ENCODE results near the gene IFNL4.

IFNL4 gene

DNA sequence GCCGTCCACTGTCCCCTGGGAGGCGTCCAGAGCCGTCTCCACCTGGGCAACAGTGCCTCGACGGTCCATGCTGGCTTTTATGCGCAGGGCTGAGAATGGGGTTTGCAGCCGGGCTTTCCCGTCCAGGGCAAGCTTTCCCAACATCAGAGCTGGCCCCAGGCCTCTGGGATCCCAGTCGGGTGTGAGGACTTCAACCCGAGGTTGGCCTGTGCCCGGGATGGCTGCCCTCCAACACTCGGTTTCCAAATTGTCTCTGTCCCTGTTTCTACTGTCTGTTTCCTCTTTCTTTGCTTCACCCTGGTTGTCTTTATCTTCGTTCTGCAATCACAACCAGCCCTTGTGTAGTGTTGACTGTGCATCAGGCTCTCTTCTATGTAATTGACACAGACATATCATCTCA is at the start of gene IFNL4:
Gene IFNL4, minus strand, starts transcription at position 51 of the 400 bp plus-strand sequence.
- no peak for DNase-seq
- peaks cover 0 to 56% of the 10 kb centered on the region in 2 donors for H3K27me3 ChIP-seq
- H3K9me3 ChIP-seq: no peaks in the 10 kb centered on the region
- H3K4me1 ChIP-seq: peaks cover 0 to 13% (median 5%) of the 10 kb centered on the region in 4 donors
- no peak within 1 kb of the TSS for H3K4me3 ChIP-seq
- TF ChIP-seq, protein P1, sequence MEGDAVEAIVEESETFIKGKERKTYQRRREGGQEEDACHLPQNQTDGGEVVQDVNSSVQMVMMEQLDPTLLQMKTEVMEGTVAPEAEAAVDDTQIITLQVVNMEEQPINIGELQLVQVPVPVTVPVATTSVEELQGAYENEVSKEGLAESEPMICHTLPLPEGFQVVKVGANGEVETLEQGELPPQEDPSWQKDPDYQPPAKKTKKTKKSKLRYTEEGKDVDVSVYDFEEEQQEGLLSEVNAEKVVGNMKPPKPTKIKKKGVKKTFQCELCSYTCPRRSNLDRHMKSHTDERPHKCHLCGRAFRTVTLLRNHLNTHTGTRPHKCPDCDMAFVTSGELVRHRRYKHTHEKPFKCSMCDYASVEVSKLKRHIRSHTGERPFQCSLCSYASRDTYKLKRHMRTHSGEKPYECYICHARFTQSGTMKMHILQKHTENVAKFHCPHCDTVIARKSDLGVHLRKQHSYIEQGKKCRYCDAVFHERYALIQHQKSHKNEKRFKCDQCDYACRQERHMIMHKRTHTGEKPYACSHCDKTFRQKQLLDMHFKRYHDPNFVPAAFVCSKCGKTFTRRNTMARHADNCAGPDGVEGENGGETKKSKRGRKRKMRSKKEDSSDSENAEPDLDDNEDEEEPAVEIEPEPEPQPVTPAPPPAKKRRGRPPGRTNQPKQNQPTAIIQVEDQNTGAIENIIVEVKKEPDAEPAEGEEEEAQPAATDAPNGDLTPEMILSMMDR (IDR thresholded peaks at IDR 0.05): no peak
- no peaks in the 10 kb centered on the region for H3K36me3 ChIP-seq
- no peak within 1 kb of the TSS for H3K27ac ChIP-seq
- intact Hi-C loops (cut with DNase I; ENCODE audit: low total_unique reads): no loop called here

DNA sequence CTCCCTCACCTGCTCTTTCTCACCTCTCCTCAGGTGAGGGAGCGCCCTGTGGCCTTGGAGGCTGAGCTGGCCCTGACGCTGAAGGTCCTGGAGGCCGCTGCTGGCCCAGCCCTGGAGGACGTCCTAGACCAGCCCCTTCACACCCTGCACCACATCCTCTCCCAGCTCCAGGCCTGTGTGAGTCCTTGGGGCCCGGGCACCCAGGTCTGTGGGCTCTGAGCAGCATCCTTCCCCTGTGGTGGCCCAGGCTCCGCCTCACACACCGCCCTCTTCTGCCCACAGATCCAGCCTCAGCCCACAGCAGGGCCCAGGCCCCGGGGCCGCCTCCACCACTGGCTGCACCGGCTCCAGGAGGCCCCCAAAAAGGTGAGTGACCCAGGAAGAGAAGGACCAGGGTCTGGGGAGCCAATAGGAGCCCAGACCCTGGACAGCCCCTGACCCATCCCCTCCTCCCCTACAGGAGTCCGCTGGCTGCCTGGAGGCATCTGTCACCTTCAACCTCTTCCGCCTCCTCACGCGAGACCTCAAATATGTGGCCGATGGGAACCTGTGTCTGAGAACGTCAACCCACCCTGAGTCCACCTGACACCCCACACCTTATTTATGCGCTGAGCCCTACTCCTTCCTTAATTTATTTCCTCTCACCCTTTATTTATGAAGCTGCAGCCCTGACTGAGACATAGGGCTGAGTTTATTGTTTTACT is 49.4 kb upstream of the IFNL4 start:
- TF ChIP-seq, protein P1 (IDR thresholded peaks at IDR 0.05): no peak
- Histone ChIP-seq H3K4me1 (no peaks in the 10 kb centered on the region), H3K36me3 (no peaks in the 10 kb centered on the region), H3K4me3 (no peak overlapping the region), H3K27me3 (peaks cover 0 to 27% of the 10 kb centered on the region in 2 donors), H3K9me3 (no peaks in the 10 kb centered on the region), H3K27ac (no peak overlapping the region)
- peak in 1 of 2 donors; percentile 45 for DNase-seq
- intact Hi-C loops (cut with DNase I; ENCODE audit: low total_unique reads): no loop called here

DNA sequence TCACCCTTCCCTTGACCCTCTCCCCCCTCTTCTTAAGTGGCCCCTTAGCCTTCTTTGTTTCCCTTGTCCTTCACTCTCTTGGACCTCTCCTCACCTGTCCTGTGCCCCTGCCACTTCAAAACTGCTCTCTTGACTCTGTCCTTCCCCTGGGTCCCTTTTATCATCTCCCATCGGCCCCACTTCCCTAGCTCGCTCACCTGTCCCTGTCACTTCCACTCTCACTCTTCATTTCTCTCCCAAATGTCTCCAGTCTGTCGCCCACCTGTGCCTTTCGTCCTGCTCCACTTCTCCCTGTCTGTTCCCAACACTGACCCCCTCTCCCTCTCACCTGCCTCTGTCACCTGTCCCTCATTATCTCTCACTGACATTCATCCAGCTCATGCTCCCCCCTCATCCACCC is 48.2 kb upstream of the IFNL4 start:
- no peak overlapping the region for H3K4me3 ChIP-seq
- H3K9me3 ChIP-seq: no peaks in the 10 kb centered on the region
- TF ChIP-seq, protein P1 (IDR thresholded peaks at IDR 0.05): no peak
- intact Hi-C loops (cut with DNase I; ENCODE audit: low total_unique reads): no loop called here
- peaks cover 0 to 35% of the 10 kb centered on the region in 2 donors for H3K27me3 ChIP-seq
- no peaks in the 10 kb centered on the region for H3K36me3 ChIP-seq
- no peak overlapping the region for H3K27ac ChIP-seq
- H3K4me1 ChIP-seq: no peaks in the 10 kb centered on the region
- DNase-seq: peak in 1 of 2 donors; percentile 15

DNA sequence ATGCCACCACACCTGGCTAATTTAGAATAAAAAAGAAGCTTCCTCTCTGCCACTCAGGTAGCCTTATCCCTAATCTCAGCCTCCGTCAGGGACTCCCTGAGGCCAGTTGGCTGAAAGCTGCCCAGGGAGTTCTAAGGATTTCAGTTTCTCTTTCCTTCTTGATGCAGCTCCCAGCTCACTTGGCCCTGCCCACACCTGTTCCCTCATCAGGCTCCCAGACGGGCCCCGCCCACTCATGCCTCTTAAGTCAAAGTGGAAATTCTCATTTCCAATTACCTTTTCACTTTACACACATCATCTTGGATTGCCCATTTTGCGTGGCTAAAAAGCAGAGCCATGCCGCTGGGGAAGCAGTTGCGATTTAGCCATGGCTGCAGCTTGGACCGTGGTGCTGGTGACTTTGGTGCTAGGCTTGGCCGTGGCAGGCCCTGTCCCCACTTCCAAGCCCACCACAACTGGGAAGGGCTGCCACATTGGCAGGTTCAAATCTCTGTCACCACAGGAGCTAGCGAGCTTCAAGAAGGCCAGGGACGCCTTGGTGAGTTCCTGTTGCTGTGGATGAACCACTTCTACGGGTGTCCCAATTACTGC is 47.5 kb upstream of the IFNL4 start, which contains the start of gene IFNL1:
Gene IFNL1, plus strand, starts transcription at position 353 of the 591 bp plus-strand sequence. Its CDS starts 15 bp downstream, at position 368.
- Histone ChIP-seq H3K4me3 (no peak within 1 kb of the TSS), H3K4me1 (no peaks in the 10 kb centered on the region), H3K27me3 (peaks cover 0 to 35% of the 10 kb centered on the region in 2 donors), H3K27ac (no peak within 1 kb of the TSS), H3K9me3 (no peaks in the 10 kb centered on the region), H3K36me3 (no peaks in the 10 kb centered on the region)
- intact Hi-C loops (cut with DNase I; ENCODE audit: low total_unique reads): no loop called here
- peak in 1 of 2 donors; percentile 25 for DNase-seq
- TF ChIP-seq, protein P1 (IDR thresholded peaks at IDR 0.05): no peak

DNA sequence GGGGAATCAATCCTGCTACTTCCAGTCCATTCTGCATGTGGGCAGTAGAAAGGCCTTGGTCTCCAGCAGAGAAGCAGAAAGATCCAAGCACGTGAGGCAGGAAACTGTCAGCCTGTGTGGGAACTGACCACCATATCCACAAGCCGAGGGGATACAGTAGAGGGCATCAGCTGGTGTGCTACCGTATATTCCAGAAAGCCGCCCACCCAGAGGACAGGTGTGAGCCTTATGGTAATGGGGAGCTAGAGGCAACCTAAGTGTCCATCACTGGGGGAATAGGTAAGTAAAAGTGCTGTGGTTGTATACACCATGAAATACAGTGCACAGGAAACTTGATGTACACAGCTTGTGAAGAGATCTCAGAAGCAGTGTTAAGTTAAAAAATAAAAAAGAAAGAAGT is 44.7 kb upstream of the IFNL4 start:
- intact Hi-C loops (cut with DNase I; ENCODE audit: low total_unique reads): no loop called here
- H3K27me3 ChIP-seq: peaks cover 0 to 30% of the 10 kb centered on the region in 2 donors
- H3K27ac ChIP-seq: no peak overlapping the region
- no peaks in the 10 kb centered on the region for H3K36me3 ChIP-seq
- H3K4me1 ChIP-seq: no peaks in the 10 kb centered on the region
- H3K4me3 ChIP-seq: no peak overlapping the region
- DNase-seq: peak in 1 of 2 donors; percentile 15
- peaks cover 0 to 5% (median under 1%) of the 10 kb centered on the region in 3 donors for H3K9me3 ChIP-seq
- TF ChIP-seq, protein P1 (IDR thresholded peaks at IDR 0.05): no peak

All from tibial artery (tissue), 4 donors.